Esophagus squamous epithelium (tissue), 5 donors: ENCODE results near the gene EEF1AKMT3. TPM values are rescaled to one million over a fixed set of nuclear protein-coding genes. Genes with fewer than 3 reads are reported as not detected.
A peak's percentile ranks its signal among the peaks of the same experiment; 100 is the strongest.

Source experiments
- DNase-seq: peaks from one replicate; lab custom pipeline; 2025; lab: John Stamatoyannopoulos, UW
- H3K27ac ChIP-seq, 4 donors: fragments of 200-600 bp; sonication (generic); one replicate each; pipeline ENCODE4 v1.5.1; 2016 to 2019; ENCODE audit warnings: mild to moderate bottlenecking in 1 of 4
- H3K27me3 ChIP-seq, 4 donors: fragments of 200-600 bp; sonication (generic); 1 replicate in 3 of 4; 2 replicates in 1 of 4; pipeline versions ENCODE4 v1.5.1 to v1.6.0; 2017 to 2021; ENCODE audit warnings: antibody characterized with exemption in 1 of 4
- H3K36me3 ChIP-seq, 3 donors: fragments of 200-600 bp; sonication (generic); one replicate each; pipeline ENCODE4 v1.5.1; 2016 to 2019
- H3K4me1 ChIP-seq, 3 donors: fragments of 200-600 bp; sonication (generic); one replicate each; pipeline ENCODE4 v1.5.1; 2017 to 2019
- H3K4me3 ChIP-seq, 4 donors: fragments of 200-600 bp; sonication (generic); 1 replicate in 3 of 4; 2 replicates in 1 of 4; pipeline ENCODE4 v1.5.1; 2016 to 2019; ENCODE audit warnings: mild to moderate bottlenecking in 2 of 4, moderate library complexity in 1 of 4
- H3K9me3 ChIP-seq, 3 donors: fragments of 200-600 bp; sonication (generic); one replicate each; pipeline ENCODE4 v1.5.1; 2016 to 2019
- CTCF ChIP-seq, 6 experiments: fragments of 450-650 bp in 4 of 6; fragments of 200-600 bp in 2 of 6; sonication (generic) in 2 of 6; IDR thresholded peaks; one replicate each; pipeline ENCODE4 v1.5.1; 2016 to 2019; ENCODE audit warnings: antibody characterized with exemption in 6 of 6, mild to moderate bottlenecking in 4 of 6, moderate library complexity in 4 of 6
- POLR2A ChIP-seq, 4 donors: fragments of 450-650 bp; IDR thresholded peaks; one replicate each; pipeline ENCODE4 v1.6.1; 2017; ENCODE audit warnings: antibody characterized with exemption in 4 of 4, mild to moderate bottlenecking in 4 of 4, moderate library complexity in 3 of 4
- WGBS, 2 donors: methylation state at CpG; one replicate each; pipeline ENCODE4 v1.1.5; 2018; 5-methylcytosine and 5-hydroxymethylcytosine counted together
- intact Hi-C: fragments of 100-400 bp; cut with DNase I; formaldehyde crosslinking; loops from one replicate; pipeline ENCODE4 v1.15.0; 2022
- total RNA-seq, 4 donors: library from RNA; depleted of rRNA; stranded (reverse); fragments of >200 nt; gene quantifications; one replicate each; pipeline ENCODE4 v1.1.0, GENCODE V29; 2016
- donor health status: DM: yes; HTN: yes; CAD: no.

The EEF1AKMT3 gene
- 1 to 10 TPM; 2.6 to 7.6 (median 3.7) TPM for total RNA-seq

GRCh38 chr12:57772429-57773322, at the start of gene EEF1AKMT3:
Gene EEF1AKMT3, plus strand, starts transcription at chr12:57772614. Its CDS starts 111 bp downstream, at chr12:57772725.
- Histone ChIP-seq H3K4me3 (peak within 1 kb of the TSS; percentile 87 to 95 (median 88)), H3K27ac (peak within 1 kb of the TSS; percentile 95 to 98 (median 96)), H3K4me1 (peaks cover 11 to 26% (median 16%) of the 10 kb centered on the region in 3 donors), H3K27me3 (no peaks in the 10 kb centered on the region), H3K36me3 (peaks cover 0 to 57% (median 5%) of the 10 kb centered on the region in 3 donors), H3K9me3 (no peaks in the 10 kb centered on the region)
- DNase-seq: no peak
- 4 to 5% methylated on average over 17 to 30 of the region's 67 CpGs for WGBS, 2 donors
- intact Hi-C loops: no loop called here
- TF ChIP-seq CTCF (IDR thresholded peaks at IDR 0.05) (peak in 2 of 6 experiments; percentile 2 to 17), POLR2A (IDR thresholded peaks at IDR 0.05) (no peak)

GRCh38 chr12:57722716-57723629, 49.4 kb upstream of the EEF1AKMT3 start:
- H3K27me3 ChIP-seq: peaks cover 0 to 7% (median 0%) of the 10 kb centered on the region in 4 donors
- no peak overlapping the region for H3K27ac ChIP-seq
- H3K4me1 ChIP-seq: peaks cover 8 to 26% (median 15%) of the 10 kb centered on the region in 3 donors
- no peak overlapping the region for H3K4me3 ChIP-seq
- WGBS, 2 donors: 49 to 77% methylated on average over 8 to 11 of the region's 11 CpGs
- no peak for DNase-seq
- intact Hi-C loops: no loop called here
- peaks cover 4 to 44% (median 35%) of the 10 kb centered on the region in 3 donors for H3K36me3 ChIP-seq
- no peaks in the 10 kb centered on the region for H3K9me3 ChIP-seq
- TF ChIP-seq CTCF (IDR thresholded peaks at IDR 0.05) (no peak), POLR2A (IDR thresholded peaks at IDR 0.05) (no peak)

DNA sequence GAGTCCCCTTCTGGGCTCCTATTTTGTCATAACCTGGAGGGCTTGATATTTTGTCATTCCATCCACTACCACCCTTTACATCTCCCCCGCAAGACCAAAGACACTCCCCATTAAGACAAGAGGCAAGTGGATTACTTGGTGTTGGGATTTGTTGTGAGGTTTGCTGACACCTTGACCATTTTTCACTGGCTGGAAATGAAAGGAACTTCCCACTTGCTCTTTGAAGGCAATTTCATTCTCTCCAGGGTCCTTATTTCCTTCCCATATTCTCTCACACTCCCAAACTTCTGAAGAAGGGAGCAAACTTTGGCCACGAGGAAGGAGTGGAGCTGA, 48.8 kb upstream of the EEF1AKMT3 start:
- 61 to 71% methylated on average over 2 of the region's 2 CpGs for WGBS, 2 donors
- intact Hi-C loops: no loop called here

More for the DNA sequence above, 48.8 kb upstream of the EEF1AKMT3 start:
- no peak for DNase-seq
- no peaks in the 10 kb centered on the region for H3K9me3 ChIP-seq
- H3K27ac ChIP-seq: no peak overlapping the region
- peaks cover 0 to 7% (median 0%) of the 10 kb centered on the region in 4 donors for H3K27me3 ChIP-seq
- TF ChIP-seq CTCF (IDR thresholded peaks at IDR 0.05): no peak
- no peak for TF ChIP-seq POLR2A (IDR thresholded peaks at IDR 0.05)
- H3K4me3 ChIP-seq: no peak overlapping the region
- H3K36me3 ChIP-seq: peaks cover 0 to 38% (median 29%) of the 10 kb centered on the region in 3 donors
- peaks cover 8 to 26% (median 15%) of the 10 kb centered on the region in 3 donors for H3K4me1 ChIP-seq
